Fibroblast of skin of abdomen (primary cell): Measurements from ENCODE around the gene NLRP6.
"Not testable (repeated sequence)": the region's sequence is repeated elsewhere in the genome, so short reads cannot be mapped to it uniquely, and the experiment has no call there.

Experiments
- DNase-seq: peaks from one replicate; pipeline ENCODE4 v3.0.0-alpha.2; 2013

The NLRP6 gene

DNA sequence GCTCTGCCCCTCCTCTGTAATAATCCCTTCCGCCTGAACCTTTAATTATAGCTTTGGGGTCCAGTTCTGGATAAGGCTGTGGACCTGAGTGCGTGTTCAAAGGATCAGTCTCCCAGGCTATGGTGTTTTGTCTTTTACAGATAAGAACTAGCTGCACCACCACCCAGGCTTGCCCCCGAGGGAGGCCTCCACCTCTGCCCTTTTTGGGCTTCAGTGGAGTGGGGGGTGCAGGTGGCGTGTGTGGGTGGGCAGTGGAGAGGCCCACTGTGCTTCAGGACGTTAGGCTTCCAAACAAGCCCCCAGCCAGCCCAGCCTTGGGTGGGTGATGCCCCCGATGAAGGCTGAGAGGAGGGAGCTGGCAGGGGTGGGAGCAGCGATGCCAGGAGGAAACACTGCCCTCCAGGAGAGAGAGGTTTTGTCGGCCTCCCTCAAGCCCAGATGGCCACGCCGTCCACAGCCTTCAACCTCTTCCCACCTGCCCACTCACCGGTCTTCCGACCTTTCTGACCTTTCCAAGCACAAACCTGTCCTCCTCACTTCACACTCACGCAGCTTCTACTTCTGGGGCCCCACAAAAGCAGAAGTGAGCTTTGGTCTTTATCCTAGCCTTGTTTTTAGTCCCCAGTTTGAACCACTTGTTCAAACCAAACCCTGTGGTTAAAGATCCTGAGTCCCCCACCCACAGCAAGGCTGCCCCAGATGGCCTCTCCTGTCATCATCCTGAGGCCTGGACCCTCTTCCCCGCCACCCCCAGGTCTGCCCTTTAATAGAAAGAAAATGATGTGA lies 21.1 kb upstream of the NLRP6 start:
- DNase-seq = no peak

DNA sequence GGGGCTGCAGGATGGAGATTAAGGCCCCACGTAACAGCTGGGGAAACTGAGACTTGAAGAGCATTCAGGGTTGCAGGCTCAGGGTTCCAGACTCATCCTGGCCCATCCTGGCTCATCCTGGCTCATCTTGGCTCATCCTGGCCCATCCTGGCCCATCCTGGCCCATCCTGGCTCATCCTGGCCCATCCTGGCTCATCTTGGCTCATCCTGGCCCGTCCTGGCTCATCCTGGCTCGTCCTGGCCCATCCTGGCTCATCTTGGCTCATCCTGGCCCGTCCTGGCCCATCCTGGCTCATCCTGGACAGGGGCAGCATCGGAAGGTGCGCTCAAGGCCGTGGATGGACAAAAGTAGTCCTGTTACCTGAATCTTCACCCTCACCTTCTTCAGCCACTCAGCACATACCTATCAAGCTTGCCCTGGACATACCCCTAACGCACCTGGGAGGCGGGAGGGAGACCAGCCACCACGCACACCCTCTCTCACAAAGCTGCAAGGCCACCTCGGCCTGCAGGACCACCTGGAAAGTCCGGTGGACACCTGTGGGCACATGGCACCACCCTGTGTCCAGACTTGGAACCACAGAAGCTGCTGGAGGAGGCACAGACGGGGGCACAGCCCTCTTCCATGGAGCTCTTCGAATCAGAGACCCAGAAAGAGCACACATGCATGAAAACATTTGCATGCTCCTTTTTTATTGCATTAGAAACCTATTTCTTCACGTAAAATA lies 20.3 kb upstream of the NLRP6 start:
- DNase-seq = no peak

DNA sequence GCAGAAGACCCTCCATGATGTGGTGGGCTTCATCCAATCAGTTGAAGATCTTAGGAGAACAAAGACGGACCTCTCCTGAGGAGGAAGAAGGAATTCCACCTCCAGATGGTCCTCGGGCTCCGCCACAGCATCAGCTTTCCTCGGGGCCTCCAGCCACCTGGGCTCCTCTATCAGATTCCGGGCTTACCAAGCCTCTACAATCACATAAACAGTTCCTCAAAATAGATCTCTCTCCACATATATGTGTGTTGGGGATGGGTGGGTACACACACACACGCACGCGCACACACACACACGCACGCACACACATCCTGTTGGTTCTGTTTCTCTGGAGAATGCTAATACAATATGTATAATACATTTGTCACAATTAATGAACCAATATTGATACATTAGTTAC lies 18.8 kb upstream of the NLRP6 start:
- DNase-seq = no peak

DNA sequence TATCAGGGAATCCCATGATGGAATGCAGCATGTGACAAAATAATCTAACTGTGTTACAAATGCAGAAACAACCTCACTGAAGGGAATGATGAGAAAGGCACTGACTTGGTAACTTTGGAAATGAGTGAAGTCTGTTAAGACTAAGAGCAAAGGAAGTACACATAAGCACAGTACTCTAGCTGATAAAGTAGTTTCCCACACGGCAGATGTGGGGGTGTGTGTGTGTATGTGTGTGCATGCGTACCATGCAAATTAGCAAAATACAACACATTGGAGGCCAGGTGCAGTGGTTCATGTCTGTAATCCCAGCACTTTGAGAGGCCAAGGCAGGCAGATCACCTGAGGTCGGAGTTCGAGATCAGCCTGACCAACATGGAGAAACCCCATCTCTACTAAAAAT lies 16.6 kb upstream of the NLRP6 start:
- no peak for DNase-seq

DNA sequence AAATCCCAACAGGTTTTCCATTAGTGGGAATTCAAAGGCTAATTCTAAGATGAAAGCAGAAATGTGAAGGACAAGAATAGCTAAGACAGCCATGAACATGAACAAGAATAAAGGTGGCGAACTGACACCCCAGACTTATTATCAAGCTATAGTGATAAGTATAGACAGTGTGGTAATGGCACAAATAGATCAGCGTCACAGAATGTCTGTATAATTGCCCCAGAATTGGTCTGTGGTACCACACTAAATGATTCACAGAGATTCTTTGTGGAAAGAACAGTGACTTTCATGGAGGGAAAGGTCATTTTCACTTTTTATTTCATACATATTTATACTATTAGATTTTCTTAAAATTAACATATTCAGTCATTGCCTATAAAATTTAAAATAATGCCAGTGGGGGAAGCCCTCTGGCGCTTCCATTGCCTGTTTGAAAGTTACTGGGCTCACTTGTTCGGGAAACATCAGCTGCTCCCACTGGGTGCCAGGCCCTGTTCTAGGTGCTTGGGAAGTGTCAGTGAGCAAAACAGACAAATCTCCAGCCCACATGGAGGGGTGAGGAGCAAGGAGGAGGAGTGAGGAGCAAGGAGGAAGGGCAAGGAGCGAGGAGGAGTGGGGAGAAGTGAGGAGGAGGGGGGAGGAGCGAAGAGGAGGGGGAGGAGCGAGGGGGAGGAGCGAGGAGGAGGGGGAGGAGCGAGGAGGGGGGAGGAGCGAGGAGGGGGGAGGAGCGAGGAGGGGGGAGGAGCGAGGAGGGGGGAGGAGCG lies 11.3 kb upstream of the NLRP6 start:
- no peak for DNase-seq

DNA sequence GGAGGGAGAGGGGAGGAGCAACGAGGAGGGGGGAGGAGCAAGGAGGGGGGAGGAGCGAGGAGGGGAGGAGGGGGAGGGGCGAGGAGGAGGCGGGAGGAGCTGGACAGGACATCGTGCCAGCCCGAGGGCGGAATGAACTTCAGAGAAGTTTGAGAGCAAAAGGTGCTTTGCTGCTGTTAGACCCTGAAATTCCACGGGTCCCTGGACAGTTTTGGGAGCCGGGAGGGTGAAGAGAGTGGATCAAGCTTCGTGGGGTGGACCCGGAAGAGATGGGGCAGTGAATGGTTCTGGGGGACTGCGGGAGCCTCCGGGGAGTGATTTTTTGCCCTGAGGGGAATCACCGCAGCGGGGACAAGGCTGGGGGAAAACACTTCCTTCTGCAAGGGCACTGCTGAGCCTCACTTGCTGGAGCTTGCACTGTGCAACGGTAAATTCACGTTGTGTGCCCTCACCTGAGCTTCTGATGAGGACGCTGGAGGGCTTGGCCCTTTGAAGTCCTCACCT lies 10.7 kb upstream of the NLRP6 start:
- no peak for DNase-seq

DNA sequence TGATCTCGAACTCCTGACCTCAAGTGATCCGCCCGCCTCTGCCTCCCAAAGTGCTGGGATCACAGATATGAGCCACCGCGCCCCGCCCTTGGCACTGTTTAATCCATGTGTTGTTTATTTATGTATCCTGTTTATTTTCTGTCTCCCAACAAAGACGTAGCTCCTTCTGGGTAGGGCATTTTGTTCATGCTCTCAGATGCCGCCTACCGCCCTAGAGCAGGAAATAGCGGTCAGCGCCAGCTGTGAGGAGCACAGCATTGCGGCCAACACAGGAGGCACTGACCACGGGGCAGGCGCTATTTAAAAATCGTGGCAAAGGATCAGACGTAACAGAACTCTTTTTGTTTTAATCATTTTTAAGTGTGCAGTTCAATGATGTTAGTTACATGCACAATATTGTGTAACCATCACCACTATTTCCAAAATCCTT lies 9.5 kb upstream of the NLRP6 start:
- not testable (repeated sequence) for DNase-seq

DNA sequence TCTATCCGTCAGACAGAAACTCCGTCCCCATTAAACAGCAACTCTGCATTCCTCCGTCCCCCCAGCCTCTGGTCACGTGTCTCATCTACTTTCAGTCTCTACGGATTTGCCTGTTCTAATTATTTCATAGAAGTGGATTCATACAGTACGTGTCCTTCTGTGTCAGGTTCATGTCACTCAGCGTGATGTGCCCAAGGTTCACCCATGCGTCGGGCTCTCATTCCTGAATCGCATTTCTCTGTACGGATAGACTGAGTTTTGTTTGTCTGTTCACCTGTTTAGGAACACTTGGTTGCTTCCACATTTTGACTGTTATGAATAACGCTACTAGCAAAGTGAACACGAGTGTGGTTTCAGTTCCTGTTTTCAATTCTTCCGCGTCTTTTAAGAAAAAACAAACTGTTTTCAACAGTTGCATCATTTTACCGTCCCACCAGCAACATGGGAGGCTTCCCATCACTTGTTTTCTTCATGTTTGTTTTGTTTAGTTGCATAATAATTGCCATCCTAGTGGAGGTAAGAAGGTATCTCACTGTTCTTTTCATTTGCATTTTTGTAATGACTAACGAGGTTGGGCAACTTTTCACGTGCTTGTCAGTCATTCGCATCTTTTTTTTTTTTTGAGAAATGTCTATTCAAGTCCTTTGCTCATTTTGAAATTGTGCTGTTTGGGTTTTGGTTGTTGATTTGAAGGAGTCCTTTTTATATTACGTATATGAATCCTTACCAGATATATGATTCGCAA lies 8.9 kb upstream of the NLRP6 start:
- no peak for DNase-seq

DNA sequence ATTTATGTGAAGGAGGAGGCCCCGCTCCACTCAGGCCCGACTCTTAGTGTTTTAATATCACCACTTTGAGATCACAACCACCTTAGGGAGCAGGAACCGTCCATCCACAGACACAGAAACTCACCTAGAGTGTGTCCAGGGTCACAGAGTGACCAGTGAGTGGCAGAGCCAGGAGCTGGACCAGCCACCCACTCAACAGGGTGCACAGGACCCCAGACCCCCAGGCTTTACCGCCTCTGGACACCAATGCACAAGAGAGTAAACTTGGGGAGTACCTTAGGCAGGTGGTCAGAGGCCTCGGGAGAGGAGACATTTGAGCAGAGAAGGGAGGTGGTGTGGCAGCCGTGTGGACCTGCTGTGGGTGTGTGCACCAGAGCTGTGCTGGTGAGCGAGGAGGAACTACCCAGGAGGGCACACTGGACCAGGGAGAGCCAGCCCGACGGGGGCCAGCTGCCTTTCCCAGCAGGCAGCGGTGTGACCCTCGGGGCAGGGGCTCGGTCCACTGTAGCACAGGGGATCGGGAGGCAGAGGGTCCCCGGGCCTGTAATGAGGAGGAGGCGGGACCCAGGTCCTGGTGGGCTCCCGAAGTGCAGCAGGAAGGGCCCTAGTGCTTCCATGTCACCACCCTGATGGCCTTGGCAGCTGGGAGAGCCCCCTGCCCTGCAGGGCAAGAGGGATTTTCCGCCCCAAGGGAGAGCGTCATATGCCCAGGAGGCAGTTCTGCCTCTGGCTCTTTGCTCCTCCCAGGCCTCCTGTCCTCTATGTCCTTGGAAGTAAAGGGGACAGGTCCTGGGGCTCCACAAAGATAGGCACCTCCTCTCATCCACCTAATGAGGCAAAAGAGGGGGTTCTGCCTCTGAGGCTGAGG lies 7.5 kb upstream of the NLRP6 start:
- DNase-seq = no peak

DNA sequence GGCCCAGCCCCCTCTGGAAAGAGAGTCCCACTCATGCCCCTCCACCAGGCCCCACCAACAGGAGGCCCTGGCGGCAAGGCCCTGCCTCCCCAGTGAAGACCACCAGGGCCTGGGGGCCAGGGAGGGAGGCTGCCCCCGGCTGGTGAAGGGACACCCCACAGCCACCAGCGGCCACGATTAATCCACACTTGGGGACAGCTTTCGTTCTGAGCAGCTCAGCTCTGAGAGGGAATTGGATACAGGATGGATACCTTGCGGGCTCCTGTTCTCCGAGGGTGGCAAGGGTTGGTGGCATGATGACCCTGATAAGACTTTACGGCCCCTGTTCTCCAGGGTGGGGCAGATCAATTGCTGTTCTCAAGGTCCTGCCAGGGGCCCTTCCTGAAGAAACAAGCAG lies 6.9 kb upstream of the NLRP6 start:
- no peak for DNase-seq

DNA sequence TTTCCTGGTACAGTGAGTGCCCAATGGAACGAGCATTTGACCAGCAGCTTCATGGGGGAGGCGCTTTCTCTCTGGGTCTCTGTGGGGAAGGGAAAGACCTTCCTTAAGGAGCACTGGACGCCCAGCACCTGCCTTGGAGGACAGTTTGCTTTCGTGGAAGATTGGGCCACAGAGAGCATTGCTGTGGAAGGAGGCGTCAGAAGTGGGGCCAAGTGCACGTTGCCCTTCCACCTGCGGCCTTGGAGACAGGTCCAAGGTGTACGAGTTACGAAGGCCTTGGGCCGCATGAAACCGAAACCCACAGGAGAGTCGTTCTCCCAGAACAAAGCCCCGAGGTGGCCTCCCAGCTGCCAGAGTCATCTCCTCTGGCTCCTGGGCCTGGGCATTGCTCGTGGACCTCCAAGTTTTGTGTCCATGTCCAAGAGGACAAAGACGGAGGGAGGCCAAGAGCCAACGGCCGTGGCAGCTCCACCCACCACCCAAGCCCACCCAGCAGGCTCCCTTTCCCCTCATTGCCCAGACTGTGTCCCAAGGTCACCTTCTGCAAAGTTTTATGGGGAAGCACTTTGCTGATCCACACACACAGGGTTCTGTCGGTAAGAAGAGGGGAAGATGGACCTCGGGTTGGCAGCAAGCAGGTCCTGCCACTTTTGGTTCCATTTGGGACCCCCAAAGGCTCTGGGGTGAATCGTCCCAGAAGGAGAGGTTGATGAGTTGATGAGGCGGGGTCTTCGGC lies 5.8 kb upstream of the NLRP6 start:
- DNase-seq = no peak

DNA sequence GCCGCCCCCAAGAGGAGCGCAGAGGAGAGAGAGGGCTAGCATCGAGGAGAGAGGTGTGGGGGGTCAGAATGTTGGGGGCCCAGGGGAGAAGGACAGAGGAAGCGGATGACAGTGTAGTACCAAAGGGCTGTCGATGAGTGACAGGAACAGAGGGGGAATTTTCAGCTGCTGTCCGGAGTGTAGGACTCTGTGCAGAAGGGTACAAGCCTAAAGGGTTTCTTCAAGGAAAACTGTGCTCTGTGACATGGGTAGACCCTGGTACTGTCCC lies 5.3 kb upstream of the NLRP6 start:
- no peak for DNase-seq

DNA sequence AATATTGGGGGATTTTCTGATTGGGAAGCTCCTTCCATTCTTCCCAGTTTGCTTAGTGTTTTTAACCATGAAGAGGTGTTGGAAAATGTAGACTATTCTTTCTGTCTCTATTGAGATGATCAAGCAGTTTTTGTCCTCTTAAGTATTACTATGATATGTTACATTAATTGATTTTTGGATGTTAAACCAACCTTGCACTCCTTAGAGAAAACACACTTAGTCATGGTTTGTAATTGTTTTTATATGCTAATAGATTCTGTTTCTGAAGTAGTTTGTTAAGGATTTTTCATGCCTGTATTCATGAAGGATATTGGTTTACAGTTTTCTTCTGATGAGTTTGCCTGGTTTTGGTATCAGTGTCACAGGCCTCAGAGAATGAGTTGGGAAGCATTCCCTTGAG lies 2.0 kb upstream of the NLRP6 start:
- DNase-seq = no peak

DNA sequence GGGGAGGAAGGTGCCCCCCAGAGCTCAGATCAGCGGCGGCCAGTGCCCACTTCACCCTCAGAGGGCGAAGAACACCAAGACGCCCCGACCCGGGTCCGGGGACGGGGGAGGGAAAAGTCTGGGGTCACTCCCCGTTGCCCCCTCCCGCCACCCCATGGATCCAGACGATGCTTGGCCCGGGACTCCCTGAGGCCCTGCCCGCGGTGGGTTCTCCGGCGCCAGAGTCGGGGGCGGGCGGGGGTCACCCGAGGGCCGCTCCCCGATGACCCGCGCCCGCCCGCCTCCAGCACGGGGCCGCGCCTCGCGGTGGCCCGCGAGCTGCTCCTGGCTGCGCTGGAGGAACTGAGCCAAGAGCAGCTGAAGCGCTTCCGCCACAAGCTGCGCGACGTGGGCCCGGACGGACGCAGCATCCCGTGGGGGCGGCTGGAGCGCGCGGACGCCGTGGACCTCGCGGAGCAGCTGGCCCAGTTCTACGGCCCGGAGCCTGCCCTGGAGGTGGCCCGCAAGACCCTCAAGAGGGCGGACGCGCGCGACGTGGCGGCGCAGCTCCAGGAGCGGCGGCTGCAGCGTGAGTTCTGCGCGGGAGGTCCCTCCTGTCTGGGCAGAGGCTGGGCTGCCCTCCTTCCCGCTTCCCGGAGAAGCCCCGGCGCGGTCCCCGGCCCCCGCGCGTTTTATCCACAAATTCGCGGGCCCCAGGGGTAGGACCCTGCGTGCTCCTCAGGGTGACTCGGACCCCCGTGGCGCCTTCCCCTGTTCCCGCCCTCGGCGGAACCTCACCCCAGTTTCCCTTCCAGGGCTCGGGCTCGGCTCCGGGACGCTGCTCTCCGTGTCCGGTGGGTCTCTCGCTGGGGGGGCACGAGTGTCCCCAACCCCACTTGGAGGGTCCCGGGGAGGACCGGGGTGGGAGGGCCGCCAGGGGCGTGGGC lies 1.1 kb downstream of the NLRP6 start:
- DNase-seq = no peak

DNA sequence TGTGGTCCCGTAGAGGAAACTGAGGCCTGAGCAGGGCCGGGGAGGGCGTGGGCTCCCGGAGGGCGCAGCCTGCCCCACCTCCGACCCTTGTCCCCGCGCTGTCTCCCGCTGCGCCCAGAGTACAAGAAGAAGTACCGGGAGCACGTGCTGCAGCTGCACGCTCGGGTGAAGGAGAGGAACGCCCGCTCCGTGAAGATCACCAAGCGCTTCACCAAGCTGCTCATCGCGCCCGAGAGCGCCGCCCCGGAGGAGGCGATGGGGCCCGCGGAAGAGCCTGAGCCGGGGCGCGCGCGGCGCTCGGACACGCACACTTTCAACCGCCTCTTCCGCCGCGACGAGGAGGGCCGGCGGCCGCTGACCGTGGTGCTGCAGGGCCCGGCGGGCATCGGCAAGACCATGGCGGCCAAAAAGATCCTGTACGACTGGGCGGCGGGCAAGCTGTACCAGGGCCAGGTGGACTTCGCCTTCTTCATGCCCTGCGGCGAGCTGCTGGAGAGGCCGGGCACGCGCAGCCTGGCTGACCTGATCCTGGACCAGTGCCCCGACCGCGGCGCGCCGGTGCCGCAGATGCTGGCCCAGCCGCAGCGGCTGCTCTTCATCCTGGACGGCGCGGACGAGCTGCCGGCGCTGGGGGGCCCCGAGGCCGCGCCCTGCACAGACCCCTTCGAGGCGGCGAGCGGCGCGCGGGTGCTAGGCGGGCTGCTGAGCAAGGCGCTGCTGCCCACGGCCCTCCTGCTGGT lies 1.9 kb downstream of the NLRP6 start:
- DNase-seq = no peak

DNA sequence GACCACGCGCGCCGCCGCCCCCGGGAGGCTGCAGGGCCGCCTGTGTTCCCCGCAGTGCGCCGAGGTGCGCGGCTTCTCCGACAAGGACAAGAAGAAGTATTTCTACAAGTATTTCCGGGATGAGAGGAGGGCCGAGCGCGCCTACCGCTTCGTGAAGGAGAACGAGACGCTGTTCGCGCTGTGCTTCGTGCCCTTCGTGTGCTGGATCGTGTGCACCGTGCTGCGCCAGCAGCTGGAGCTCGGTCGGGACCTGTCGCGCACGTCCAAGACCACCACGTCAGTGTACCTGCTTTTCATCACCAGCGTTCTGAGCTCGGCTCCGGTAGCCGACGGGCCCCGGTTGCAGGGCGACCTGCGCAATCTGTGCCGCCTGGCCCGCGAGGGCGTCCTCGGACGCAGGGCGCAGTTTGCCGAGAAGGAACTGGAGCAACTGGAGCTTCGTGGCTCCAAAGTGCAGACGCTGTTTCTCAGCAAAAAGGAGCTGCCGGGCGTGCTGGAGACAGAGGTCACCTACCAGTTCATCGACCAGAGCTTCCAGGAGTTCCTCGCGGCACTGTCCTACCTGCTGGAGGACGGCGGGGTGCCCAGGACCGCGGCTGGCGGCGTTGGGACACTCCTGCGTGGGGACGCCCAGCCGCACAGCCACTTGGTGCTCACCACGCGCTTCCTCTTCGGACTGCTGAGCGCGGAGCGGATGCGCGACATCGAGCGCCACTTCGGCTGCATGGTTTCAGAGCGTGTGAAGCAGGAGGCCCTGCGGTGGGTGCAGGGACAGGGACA lies 2.7 kb downstream of the NLRP6 start:
- no peak for DNase-seq

DNA sequence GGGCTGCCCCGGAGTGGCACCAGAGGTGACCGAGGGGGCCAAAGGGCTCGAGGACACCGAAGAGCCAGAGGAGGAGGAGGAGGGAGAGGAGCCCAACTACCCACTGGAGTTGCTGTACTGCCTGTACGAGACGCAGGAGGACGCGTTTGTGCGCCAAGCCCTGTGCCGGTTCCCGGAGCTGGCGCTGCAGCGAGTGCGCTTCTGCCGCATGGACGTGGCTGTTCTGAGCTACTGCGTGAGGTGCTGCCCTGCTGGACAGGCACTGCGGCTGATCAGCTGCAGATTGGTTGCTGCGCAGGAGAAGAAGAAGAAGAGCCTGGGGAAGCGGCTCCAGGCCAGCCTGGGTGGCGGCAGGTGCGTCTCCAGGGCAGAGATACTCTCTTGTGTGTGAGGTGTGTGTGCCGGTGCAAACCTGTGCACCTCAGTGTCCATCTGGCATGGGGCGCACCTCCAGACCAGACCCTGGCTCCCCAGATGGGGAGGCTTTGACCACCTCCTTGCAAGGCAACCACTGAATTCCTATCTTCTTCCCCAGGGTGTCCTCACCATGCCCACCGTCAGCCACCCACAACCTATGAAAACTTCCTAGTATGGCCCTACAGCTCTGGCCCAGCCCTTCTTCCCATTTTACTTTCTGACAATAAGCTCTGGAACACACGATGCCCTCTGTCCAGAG lies 3.4 kb downstream of the NLRP6 start:
- no peak for DNase-seq

DNA sequence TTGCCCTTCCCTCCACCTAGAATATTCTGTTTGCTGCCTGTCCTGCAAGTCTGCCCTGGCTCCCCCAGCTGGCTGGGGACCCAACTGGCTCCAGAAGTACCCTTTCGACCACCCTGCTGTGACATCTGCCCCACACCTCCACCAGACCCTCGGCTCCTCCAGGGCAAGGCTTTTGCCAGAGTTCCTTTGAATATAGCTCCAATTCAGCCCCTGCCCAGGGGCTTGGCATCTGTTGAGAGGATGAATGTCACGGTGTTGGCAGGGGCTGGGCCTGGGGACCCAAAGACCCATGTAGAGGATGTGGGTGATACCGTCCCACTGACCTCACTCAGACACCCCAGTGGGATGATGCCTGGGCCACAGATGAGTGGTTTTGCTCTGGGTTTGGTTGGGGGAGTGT lies 4.0 kb downstream of the NLRP6 start:
- DNase-seq = no peak
